HG03060 (cell line): ENCODE data around the gene USP44.
A peak's percentile ranks its signal among the peaks of the same experiment; 100 is the strongest.
"Not testable (repeated sequence)": the region's sequence is repeated elsewhere in the genome, so short reads cannot be mapped to it uniquely, and the experiment has no call there.

ENCODE experiments used
- ATAC-seq: cut with Tn5 transposase; IDR thresholded peaks from one replicate; pipeline ENCODE4 v1.9.1; 2021; ENCODE audit warnings: low read depth, moderate number of reproducible peaks; ENCODE audit not compliant: unreplicated experiment

Gene USP44

GRCh38 chr12:95513599-95513998 lies 37.7 kb downstream of the USP44 start:
- no peak for ATAC-seq

DNA sequence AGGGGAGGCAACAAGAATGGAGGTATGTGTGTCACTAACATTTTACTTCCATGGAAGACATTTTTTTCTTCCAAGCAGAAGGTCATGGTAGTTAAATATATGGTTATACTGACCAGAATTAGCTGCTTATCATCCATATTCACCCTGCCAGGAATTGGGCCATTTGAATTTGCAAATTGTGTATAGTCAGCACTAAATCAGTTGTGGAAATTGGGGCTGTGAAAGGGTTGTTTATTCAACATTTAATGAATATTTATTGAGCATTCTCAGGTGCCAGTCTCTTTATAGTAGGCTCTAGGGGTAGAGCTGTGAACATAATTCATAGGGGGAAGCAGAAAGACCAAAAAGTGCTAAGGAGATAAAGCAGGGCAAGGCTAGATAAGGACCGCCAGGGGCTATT lies 39.3 kb downstream of the USP44 start:
- ATAC-seq: no peak

GRCh38 chr12:95509300-95509699 lies 42.0 kb downstream of the USP44 start:
- no peak for ATAC-seq

- ATAC-seq: no peak
Observed at GRCh38 chr12:95506707-95507523, 44.4 kb downstream of the USP44 start.

DNA sequence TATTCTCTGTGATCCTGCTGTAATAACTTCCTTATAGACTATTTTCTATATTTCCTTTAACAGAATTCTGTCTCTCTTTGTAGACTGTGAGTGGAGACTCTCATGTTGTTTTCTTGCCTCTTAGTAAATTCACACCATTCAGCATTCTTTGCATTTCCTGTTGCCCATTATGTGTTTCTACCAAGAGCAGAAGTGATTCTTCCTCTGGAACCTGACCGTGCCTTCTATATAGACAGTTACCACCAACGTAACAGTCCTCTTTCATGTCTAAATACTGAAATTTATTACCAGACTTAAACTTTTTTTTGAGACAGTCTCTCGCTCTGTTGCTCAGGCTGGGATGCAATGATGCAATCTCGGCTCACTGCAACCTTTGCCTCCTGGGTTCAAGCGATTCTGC lies 46.2 kb downstream of the USP44 start:
- no peak for ATAC-seq

GRCh38 chr12:95504140-95504539 lies 47.1 kb downstream of the USP44 start:
- ATAC-seq: no peak

- ATAC-seq: no peak
Observed at GRCh38 chr12:95499772-95500171, 51.5 kb downstream of the USP44 start.

- no peak for ATAC-seq
Observed at GRCh38 chr12:95498968-95499367, 52.3 kb downstream of the USP44 start.

DNA sequence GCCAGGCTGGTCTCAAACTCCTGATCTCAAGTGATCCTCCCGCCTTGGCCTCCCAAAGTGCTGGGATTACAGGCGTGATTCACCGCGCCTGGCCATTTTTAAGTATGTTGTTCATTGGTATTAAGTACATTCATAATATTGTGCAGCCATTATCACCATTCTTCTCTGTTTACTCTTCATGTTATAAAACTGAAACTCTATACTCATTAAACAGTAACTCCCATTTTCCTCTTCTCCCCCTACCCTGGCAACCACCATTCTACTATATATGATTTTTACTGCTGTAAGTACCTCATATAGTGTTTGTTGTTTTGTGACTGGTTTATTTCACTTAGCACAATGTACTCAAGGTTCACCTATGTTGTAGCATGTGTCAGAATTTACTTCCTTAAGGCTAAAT lies 54.2 kb downstream of the USP44 start:
- ATAC-seq: no peak

DNA sequence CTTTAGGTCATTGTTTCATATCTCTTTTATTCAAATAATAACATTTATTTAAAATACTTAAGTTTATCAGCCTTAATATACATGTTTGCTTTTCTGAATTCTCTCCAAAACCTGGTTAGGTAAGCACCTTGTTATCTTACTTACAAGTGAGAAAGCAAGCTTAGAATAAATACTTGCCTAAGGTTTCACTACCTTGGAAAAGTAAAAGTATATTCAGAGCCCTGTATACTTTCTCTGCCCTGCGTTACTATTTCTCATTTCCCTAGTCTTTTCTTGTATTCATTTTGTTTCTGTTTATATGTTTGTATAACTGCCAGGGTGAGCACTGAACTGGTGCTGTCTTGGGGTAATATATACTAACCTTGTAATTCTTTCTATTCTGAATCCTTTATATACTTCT lies 55.8 kb downstream of the USP44 start:
- no peak for ATAC-seq

GRCh38 chr12:95494888-95495287 lies 56.4 kb downstream of the USP44 start:
- no peak for ATAC-seq

- ATAC-seq: no peak
Observed at GRCh38 chr12:95492462-95492861, 58.8 kb downstream of the USP44 start.

GRCh38 chr12:95487024-95487423 lies 64.3 kb downstream of the USP44 start:
- ATAC-seq: no peak

DNA sequence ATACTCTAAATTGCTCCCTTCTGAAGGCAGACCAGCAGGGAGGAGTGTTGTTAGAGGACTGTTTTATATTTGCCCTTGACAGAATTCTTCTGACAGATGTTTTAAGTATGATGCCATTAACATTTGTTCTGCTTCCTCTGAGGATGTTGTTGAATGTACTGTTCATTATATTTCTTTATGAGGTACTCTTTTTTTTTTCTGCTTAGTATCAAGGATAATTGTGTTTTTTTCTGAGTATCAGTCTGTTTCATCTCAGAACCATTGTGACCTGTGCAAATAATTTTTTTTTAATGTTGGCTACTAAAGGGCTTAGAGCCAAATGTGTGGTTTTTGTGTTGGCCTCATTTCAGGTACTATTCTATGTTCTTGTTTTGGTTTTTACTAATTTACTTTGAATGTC lies 66.8 kb downstream of the USP44 start:
- ATAC-seq: no peak

DNA sequence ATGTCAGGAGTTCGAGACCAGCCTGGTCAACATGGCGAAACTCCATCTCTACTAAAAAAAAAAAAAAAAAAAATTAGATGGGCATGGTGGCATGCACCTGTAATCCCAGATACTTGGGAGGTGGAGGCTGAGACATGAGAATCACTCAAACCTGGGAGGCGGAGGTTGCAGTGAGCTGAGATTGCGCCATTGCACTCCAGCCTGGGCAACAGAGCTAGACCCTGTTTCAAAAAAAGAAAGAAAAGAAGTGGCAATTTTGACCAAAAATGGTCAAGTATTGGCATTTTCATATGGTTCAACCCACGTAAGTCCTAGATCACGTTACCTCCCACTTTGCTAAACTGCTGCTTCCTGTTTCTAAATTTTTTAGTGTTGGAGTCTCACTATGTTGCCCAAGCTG lies 68.7 kb downstream of the USP44 start:
- ATAC-seq: not testable (repeated sequence)

DNA sequence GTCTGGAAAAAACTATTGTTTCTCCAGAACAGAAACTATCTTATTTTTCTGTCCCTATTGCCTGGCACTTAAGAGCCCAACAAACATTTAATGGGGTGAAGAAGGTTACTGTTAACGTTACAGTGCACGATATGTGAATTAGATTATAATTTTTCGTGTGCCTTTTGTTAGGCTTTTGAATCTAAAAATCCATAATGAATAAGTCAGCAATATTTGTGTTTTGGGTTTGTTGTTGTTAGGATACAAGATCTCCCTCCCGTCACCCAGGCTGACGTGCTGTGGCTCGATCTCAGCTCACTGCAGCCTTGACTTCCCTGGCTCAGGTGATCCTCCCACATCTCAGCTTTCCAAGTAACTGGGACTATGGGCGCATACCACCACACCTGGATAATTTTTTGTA lies 69.4 kb downstream of the USP44 start:
- no peak for ATAC-seq

DNA sequence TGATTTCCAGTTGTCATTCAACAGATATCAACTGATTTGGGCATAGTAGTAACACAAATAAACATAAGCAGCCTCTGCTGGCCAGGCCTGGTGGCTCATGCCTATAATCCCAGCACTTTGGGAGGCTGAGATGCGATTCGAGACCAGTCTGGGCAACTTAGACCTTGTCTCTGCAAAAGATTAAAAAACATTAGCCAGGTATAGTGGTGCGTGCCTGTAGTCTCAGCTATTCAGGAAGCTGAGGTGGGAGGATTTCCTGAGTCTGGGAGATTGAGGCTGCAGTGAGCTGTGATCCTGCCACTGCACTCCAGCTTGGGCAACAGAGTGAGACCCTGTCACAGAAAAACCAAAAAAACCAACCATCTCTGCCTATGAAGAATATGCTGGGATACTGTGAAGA lies 70.2 kb downstream of the USP44 start:
- no peak for ATAC-seq

GRCh38 chr12:95480230-95480629 lies 71.0 kb downstream of the USP44 start:
- ATAC-seq: no peak

DNA sequence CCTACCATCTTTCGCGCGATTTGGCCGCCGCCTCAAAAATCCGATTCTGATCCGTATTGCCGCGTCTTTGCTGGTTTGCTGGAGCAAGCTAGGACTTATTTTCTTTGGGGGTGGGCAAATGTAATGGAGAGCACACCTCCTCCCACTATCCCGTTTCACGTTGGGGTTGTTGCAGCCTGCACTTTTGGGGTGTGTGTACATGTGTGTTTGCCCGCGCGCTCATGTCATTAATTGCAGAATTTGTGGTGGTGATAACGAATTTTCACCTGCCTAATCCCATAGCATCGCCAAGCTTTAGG lies 76.7 kb downstream of the USP44 start:
- ATAC-seq: no peak

GRCh38 chr12:95473884-95474659 lies 77.2 kb downstream of the USP44 start, which contains the start of gene METAP2:
METAP2 (plus strand) TSS chr12:95474152; CDS start chr12:95474180, 28 bp downstream.
- peak; percentile 82 for ATAC-seq

DNA sequence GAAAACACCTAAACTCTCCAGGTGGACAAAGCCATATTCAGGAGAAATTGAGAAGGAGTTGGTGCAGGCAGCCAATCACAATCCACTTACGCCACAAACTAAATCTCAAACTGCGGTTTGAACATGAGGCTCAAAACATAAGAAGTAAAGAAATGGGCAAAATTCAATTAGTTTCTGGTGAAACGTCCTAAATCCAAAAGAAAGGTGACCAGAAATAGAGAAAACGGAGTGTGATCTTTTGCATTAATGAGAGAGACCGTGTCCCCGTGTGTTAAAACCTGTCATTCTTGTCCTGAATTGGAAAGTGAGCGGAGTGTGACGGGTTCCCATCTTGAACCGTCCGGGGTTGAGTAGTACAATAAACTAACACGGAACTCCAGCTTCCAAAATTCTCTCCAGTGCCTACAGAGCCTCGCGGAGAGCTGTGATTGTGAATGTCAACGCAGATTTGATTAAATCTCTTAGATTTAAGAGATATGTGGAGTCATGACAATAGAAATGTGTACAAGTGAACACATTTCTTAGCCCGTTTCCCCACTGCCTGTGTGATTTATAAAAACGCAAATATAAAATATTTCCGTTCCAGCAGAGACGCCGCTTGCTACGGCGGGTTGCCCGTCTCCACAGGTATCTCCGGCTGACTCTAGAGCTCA lies 77.9 kb downstream of the USP44 start:
- peak; percentile 23 for ATAC-seq
